OCI-LY1 (cell line): ENCODE results near the gene MRPL40.

ENCODE experiments used
- EZH2 ChIP-seq: fragments of 200-600 bp; sonication (generic), shearing (Covaris generic); IDR thresholded peaks from 2 replicates; pipeline ENCODE4 v1.8.0; 2017; ENCODE audit warnings: borderline replicate concordance, mixed run types, mild to moderate bottlenecking, antibody characterized with exemption, low read length, moderate library complexity, mixed read lengths
- TF ChIP-seq, protein P1 (sequence below): fragments of 200-600 bp; sonication (generic), shearing (Covaris generic); IDR thresholded peaks from 2 replicates; pipeline ENCODE4 v1.5.1; 2017; ENCODE audit warnings: mild to moderate bottlenecking, antibody characterized with exemption, low read length, moderate library complexity, mixed read lengths

DNA sequence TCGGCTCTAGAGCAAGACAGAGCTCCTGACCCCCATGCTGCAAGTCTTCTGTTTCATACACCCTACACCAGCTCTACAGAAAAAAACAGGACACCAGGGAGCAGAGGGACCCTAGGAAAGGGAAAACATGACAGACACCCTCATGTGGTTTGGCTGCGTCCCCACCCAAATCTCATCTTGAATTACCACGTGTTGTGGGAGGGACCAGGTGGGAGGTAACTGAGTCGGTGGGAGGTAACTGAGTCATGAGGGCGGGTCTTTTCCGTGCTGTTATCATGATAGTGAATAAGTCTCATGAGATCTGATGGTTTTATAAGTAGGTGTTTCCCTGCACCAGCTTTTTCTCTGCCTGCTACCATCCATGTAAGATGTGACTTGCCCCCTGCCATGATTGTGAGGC lies 21.8 kb downstream of the MRPL40 start:
- TF ChIP-seq, protein P1, sequence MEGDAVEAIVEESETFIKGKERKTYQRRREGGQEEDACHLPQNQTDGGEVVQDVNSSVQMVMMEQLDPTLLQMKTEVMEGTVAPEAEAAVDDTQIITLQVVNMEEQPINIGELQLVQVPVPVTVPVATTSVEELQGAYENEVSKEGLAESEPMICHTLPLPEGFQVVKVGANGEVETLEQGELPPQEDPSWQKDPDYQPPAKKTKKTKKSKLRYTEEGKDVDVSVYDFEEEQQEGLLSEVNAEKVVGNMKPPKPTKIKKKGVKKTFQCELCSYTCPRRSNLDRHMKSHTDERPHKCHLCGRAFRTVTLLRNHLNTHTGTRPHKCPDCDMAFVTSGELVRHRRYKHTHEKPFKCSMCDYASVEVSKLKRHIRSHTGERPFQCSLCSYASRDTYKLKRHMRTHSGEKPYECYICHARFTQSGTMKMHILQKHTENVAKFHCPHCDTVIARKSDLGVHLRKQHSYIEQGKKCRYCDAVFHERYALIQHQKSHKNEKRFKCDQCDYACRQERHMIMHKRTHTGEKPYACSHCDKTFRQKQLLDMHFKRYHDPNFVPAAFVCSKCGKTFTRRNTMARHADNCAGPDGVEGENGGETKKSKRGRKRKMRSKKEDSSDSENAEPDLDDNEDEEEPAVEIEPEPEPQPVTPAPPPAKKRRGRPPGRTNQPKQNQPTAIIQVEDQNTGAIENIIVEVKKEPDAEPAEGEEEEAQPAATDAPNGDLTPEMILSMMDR, result no peak
- no peak for TF ChIP-seq EZH2
